K562 (cell line): ENCODE measurements around the gene MFSD12.

ENCODE experiments used
- ATF1 ChIP-seq, 2 experiments: fragments of 450-650 bp in 1 of 2; IDR thresholded peaks; 2 replicates each; pipeline ENCODE4 v1.6.1; 2016; ENCODE audit warnings: missing compliant biosample characterization in 1 of 2, missing genetic modification characterization in 1 of 2
- CHD2 ChIP-seq: IDR thresholded peaks from 2 replicates; pipeline ENCODE4 v1.6.1; 2011; ENCODE audit warnings: low read depth, low read length
- FOS ChIP-seq: IDR thresholded peaks from 3 replicates; pipeline ENCODE4 v1.6.1; 2011; ENCODE audit not compliant: insufficient read length; ENCODE audit errors: extremely low read depth
- FOXM1 ChIP-seq, 2 experiments: fragments of 450-650 bp in 1 of 2; sonication (generic) in 1 of 2; formaldehyde crosslinking in 1 of 2; IDR thresholded peaks; 2 replicates each; pipeline versions ENCODE4 v1.6.1 to v1.9.0; 2017 to 2022; ENCODE audit warnings: low read depth in 2 of 2, mild to moderate bottlenecking in 2 of 2, missing genetic modification reagents in 1 of 2, moderate library complexity in 1 of 2
- GABPA ChIP-seq: fragments of 200-800 bp; sonication (Bioruptor generic); conservative IDR thresholded peaks from 2 replicates; pipeline ENCODE4 v1.6.1; 2016; ENCODE audit warnings: low read depth, missing genetic modification characterization, missing compliant biosample characterization
- GTF2F1 ChIP-seq: IDR thresholded peaks from 2 replicates; pipeline ENCODE4 v1.6.1; 2011; ENCODE audit warnings: low read depth, low read length, improper control_type of control experiment
- HDAC2 ChIP-seq: fragments of 450-650 bp; IDR thresholded peaks from 2 replicates; pipeline ENCODE4 v1.6.1; 2016; ENCODE audit warnings: mild to moderate bottlenecking
- HNRNPUL1 ChIP-seq: fragments of 200-400 bp; formaldehyde crosslinking; IDR thresholded peaks from 2 replicates; pipeline ENCODE4 v1.6.1; 2017; ENCODE audit warnings: low read length
- POLR2AphosphoS5 ChIP-seq: IDR thresholded peaks from 2 replicates; pipeline ENCODE4 v1.6.1; 2011; ENCODE audit warnings: mild to moderate bottlenecking, low read depth, low read length, moderate library complexity; ENCODE audit not compliant: control insufficient read depth, insufficient read depth
- RBM39 ChIP-seq: fragments of 200-400 bp; formaldehyde crosslinking; optimal IDR thresholded peaks from 2 replicates; pipeline ENCODE3; 2018; ENCODE audit warnings: low read depth, low read length
- RCOR1 ChIP-seq, 2 experiments: IDR thresholded peaks; 2 replicates each; pipeline ENCODE4 v1.6.1; 2012; ENCODE audit warnings: low read depth in 2 of 2, low read length in 2 of 2, borderline replicate concordance in 1 of 2, improper control_type of control experiment in 1 of 2
- TAF15 ChIP-seq: fragments of 200-400 bp; formaldehyde crosslinking; IDR thresholded peaks from 2 replicates; pipeline ENCODE4 v1.6.1; 2017; ENCODE audit warnings: mild to moderate bottlenecking, low read depth, low read length, moderate library complexity

- TF ChIP-seq FOS = no peak
- no peak for TF ChIP-seq RCOR1 (IDR thresholded peaks at IDR 0.05; ENCODE audit: borderline replicate concordance in 1 of 2, low read depth in 2 of 2, low read length in 2 of 2)
- no peak for TF ChIP-seq FOXM1 (IDR thresholded peaks at IDR 0.05; ENCODE audit: low read depth)
- no peak for TF ChIP-seq FOXM1 (CRISPR knock-in tag; IDR thresholded peaks at IDR 0.05; ENCODE audit: low read depth)
- TF ChIP-seq HDAC2 = no peak
- no peak for TF ChIP-seq TAF15
- no peak for TF ChIP-seq POLR2AphosphoS5
- no peak for TF ChIP-seq CHD2
- no peak for TF ChIP-seq GABPA (tag)
- no peak for TF ChIP-seq ATF1 (CRISPR knock-in tag; IDR thresholded peaks at IDR 0.05)
- no peak for TF ChIP-seq ATF1 (tag; IDR thresholded peaks at IDR 0.05)
- TF ChIP-seq GTF2F1 = no peak
- TF ChIP-seq RBM39 = no peak
- no peak for TF ChIP-seq HNRNPUL1
Measured at GRCh38 chr19:3511506-3512251, 45.7 kb downstream of the MFSD12 start.
